Muscle of leg (tissue), 11 donors: ENCODE measurements around the gene FIGLA. TPM values are rescaled to one million over a fixed set of nuclear protein-coding genes. Genes with fewer than 3 reads are reported as not detected.
"Not testable (repeated sequence)": the region's sequence is repeated elsewhere in the genome, so short reads cannot be mapped to it uniquely, and the experiment has no call there.

Experiments
- DNase-seq: peaks from one replicate; pipeline ENCODE4 v3.0.0; 2013
- H3K27ac ChIP-seq: one replicate; pipeline ENCODE4 v1.5.1; 2013; ENCODE audit warnings: mild to moderate bottlenecking, low read length, control low read depth
- H3K27me3 ChIP-seq: one replicate; pipeline ENCODE4 v1.6.1; 2013; ENCODE audit warnings: low read length; ENCODE audit not compliant: control insufficient read depth, insufficient read depth
- H3K36me3 ChIP-seq: one replicate; pipeline ENCODE4 v1.6.1; 2013; ENCODE audit warnings: low read length; ENCODE audit not compliant: control insufficient read depth, insufficient read depth
- H3K4me1 ChIP-seq: one replicate; pipeline ENCODE4 v1.6.1; 2013; ENCODE audit warnings: low read length; ENCODE audit not compliant: control insufficient read depth, insufficient read depth
- H3K4me3 ChIP-seq: one replicate; pipeline ENCODE4 v1.5.1; 2013; ENCODE audit warnings: low read length, control low read depth
- H3K9me3 ChIP-seq: replicated peaks from 2 replicates; pipeline ENCODE4 v1.6.1; 2013; ENCODE audit warnings: low read depth, low read length; ENCODE audit not compliant: control insufficient read depth
- WGBS: methylation state at CpG from one replicate; pipeline ENCODE4 v1.1.5; 2013; ENCODE audit warnings: missing lambda C conversion rate; ENCODE audit not compliant: insufficient coverage; 5-methylcytosine and 5-hydroxymethylcytosine counted together
- polyA plus RNA-seq, 8 donors: library from polyadenylated mRNA; unstranded; fragments of 120-200 nt; gene quantifications; one replicate each; pipeline versions ENCODE4 v1.2.1 to v1.2.3, GENCODE V29; 2013; ENCODE audit warnings: inconsistent platforms in 1 of 8, low replicate concordance in 1 of 8; ENCODE audit not compliant: insufficient read length in 8 of 8, insufficient read depth in 1 of 8
- total RNA-seq: library from RNA; stranded (reverse); fragments of 120-200 nt; gene quantifications from one replicate; pipeline ENCODE4 v1.2.4, GENCODE V29; 2013

The FIGLA gene
- total and polyA plus RNA-seq, 9 donors = not detected

DNA sequence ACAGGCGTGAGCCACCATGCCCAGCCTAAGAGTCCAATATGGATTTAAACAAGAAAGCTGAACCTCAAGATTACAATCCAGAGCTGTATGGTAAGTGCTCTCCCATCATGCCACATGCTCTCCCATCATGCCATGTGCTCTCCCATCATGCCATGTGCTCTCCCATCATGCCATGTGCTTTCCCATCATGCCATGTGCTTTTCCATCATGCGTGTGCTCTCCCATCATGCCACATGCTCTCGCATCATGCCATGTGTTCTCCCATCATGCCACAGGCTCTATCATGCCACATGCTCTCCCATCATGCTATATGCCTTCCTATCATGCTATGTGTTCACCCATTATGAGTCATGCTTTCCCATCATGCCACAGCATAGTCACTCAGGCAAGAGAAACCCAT lies 43.2 kb downstream of the FIGLA start:
- H3K27ac ChIP-seq = no peak overlapping the region
- H3K36me3 ChIP-seq = no peaks in the 10 kb centered on the region
- DNase-seq = no peak
- H3K4me3 ChIP-seq = no peak overlapping the region
- WGBS = 100% methylated on average over 2 of the region's 3 CpGs
- H3K9me3 ChIP-seq = no peaks in the 10 kb centered on the region
- peaks cover 2% of the 10 kb centered on the region for H3K27me3 ChIP-seq
- peaks cover 4% of the 10 kb centered on the region for H3K4me1 ChIP-seq

DNA sequence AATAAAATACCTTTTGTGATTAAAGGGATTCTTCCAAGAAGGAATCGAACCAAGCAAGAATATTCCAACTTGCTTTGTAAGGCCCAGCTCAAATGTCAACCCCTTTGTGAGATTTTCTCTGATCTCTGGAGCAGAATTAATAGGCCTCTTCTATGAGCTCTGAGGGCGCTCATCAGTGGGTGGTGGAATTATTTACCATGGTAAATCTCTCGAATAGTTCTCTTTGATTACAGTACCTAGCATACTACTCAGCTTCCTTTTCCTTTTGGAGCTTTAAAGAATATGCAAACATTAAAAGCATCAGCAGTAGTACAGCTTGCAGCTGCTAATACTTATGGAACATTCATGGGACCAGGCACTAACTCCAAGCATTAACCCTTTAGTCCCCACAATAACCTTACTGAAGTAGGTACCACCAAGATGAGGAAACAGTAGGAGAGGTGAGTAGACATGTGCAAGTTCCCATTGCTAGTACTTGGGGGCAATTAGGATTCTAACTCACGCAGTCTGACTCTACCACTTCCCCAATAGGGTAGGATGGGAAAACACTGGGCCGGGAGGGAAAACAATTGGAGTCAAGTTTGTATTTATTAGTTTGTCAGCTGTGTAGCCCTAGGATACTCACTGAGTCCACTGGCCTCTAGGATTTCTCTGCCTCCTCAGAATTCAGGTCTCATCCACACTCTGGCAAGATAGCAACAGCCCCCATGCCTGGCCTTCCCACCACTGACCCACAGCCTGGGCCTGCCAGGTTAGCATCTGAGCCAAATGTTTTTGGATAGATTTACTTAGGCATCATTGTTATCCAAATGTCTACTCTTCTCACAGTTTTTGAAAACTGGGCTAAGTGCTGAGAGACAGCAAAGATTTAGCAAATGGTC lies 44.1 kb downstream of the FIGLA start:
- H3K9me3 ChIP-seq = no peaks in the 10 kb centered on the region

DNA sequence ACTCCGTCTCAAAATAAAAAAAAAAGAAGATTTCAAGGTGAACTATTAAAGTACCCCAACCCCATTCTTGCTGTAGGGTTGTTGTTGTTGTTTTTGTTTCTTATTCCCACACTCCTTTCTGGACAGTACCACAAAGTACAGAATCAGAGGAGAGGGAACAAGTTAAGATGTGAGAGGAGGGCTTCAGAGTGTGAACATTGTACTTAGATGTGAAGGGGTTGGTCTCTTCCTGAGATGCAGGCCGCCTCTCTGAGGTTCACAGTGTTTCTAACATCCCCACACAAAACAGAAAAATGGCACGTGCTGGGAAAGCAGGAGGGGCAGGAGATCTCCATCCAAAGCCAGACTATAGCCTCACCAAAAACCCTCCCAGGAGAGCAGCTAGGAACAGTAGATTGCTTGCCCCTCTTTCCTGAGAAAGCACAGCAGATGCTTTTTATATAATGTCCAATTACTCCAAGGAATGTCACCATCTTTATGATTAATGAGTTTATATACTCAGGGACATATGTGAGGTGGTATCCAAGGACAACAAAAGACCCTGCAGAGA lies 45.1 kb downstream of the FIGLA start:
- Histone ChIP-seq H3K36me3 (no peaks in the 10 kb centered on the region), H3K9me3 (no peaks in the 10 kb centered on the region), H3K4me1 (peaks cover 4% of the 10 kb centered on the region), H3K4me3 (no peak overlapping the region), H3K27me3 (peaks cover 2% of the 10 kb centered on the region), H3K27ac (no peak overlapping the region)
- WGBS = no CpG with 5 or more reads among the region's 3 CpGs
- peak; percentile 28 for DNase-seq

More for the DNA sequence above, 44.1 kb downstream of the FIGLA start:
- WGBS = no CpG with 5 or more reads among the region's 5 CpGs
- Histone ChIP-seq H3K27me3 (peaks cover 2% of the 10 kb centered on the region), H3K4me3 (no peak overlapping the region), H3K36me3 (no peaks in the 10 kb centered on the region), H3K4me1 (peaks cover 4% of the 10 kb centered on the region), H3K27ac (no peak overlapping the region)
- DNase-seq = peak; percentile 41

DNA sequence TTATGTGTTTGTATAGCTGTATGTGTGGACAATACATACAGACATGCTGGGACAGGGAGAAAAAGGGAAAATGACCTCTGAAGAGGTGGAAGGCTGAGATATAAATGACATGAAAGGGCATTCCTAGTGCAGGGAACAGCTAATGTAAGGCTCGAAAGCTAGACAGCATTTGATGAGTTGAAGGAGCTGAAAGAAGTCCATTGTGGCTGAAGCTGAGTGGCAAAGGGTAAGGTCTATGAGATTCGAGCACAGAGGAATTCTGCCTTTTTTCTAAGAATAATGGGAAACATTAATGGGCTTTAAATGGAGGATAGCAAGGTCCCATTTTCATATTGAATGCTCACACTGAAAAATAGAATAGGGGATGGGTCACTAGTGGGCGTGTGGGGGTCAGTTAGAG lies 46.0 kb downstream of the FIGLA start:
- Histone ChIP-seq H3K9me3 (no peaks in the 10 kb centered on the region), H3K4me1 (peaks cover 4% of the 10 kb centered on the region), H3K36me3 (no peaks in the 10 kb centered on the region), H3K27ac (no peak overlapping the region), H3K27me3 (no peaks in the 10 kb centered on the region), H3K4me3 (no peak overlapping the region)
- 86% methylated on average over 1 of the region's 3 CpGs for WGBS
- no peak for DNase-seq

DNA sequence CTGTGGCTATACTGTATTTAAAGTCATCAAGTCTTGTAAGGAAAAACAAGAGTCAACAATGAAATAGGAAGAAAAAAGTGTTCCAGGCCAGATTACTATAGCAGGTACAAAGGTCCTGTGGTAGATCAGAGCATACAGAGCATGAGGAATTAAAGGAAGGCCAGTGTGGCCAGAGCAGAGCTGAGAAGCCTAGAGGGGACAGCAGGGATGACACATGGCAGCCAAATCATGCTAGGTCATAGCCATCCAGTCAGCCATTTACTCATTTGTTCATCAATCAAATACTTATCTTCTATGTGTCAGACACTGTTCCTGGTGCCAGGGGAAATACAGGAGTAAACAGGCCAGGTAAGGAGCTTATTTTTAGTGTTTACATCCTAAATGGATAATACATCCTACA lies 46.8 kb downstream of the FIGLA start:
- DNase-seq = no peak
- Histone ChIP-seq H3K9me3 (no peaks in the 10 kb centered on the region), H3K27me3 (no peaks in the 10 kb centered on the region), H3K27ac (no peak overlapping the region), H3K4me1 (peaks cover 4% of the 10 kb centered on the region), H3K4me3 (no peak overlapping the region), H3K36me3 (no peaks in the 10 kb centered on the region)

DNA sequence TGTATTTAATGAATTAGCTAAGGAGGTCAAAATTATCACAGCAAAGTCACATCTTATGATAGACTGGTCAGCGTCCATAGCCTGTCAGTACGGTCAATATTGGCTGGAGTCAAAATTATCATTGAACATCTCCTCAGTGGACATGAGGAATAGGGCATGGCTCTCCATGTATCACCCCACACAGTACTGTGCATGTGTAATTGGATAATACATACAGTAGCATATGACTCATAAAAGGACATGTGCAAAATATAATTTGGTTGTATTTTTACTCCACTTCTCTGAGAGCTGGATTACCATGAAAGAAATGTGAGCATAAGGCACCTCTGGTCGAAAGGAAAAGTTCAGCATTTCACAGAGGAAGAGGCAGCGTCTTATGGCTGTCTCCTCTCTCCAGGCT lies 47.4 kb downstream of the FIGLA start:
- H3K4me3 ChIP-seq = no peak overlapping the region
- no peak overlapping the region for H3K27ac ChIP-seq
- no peaks in the 10 kb centered on the region for H3K36me3 ChIP-seq
- DNase-seq = no peak
- no peaks in the 10 kb centered on the region for H3K27me3 ChIP-seq
- H3K4me1 ChIP-seq = peaks cover 4% of the 10 kb centered on the region
- WGBS = no CpG with 5 or more reads among the region's 4 CpGs
- H3K9me3 ChIP-seq = no peaks in the 10 kb centered on the region

DNA sequence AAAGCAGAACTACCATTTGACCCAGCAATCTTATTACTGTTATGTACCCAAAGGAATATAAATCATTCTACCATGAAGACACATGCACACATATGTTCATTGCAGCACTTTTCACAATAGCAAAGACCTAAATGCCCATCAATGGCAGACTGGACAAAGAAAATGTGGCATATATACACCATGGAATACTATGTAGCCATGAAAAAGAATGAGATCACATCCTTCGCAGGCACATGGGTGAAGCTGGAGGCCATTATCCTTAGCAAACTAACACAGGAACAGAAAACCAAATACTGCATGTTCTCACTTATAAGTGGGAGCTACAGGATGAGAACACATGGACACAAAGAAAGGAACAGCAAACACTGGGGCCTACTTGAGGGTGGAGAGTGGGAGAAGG lies 51.0 kb downstream of the FIGLA start:
- H3K27ac ChIP-seq = not testable (repeated sequence)
- no CpG with 5 or more reads among the region's 1 CpG for WGBS

DNA sequence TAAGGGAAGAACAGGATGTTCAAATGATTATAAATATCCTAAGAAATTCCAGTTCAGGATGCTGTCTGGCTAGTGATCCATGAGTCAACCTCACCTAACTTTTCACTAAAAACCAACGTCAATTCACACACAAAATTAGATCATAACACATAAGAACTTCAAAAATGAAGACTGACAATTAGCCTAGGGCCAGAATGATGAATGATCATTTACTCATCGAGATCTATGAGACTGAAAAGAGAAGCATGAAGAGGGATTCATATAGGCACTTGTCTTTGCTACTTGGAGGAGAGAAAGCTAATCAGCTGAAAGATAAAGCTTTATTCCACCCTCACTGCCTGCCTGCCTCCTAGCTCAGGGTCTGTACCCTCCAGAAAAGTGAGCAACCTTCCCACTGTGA lies 52.3 kb downstream of the FIGLA start:
- no CpG with 5 or more reads among the region's 2 CpGs for WGBS
- H3K4me1 ChIP-seq = no peaks in the 10 kb centered on the region
- no peak overlapping the region for H3K27ac ChIP-seq
- no peaks in the 10 kb centered on the region for H3K36me3 ChIP-seq
- DNase-seq = no peak
- peaks cover 13% of the 10 kb centered on the region for H3K27me3 ChIP-seq
- no peaks in the 10 kb centered on the region for H3K9me3 ChIP-seq
- no peak overlapping the region for H3K4me3 ChIP-seq

More for the DNA sequence above, 51.0 kb downstream of the FIGLA start:
- not testable (repeated sequence) for H3K4me1 ChIP-seq, H3K36me3 ChIP-seq, H3K9me3 ChIP-seq, DNase-seq, H3K27me3 ChIP-seq, H3K4me3 ChIP-seq

DNA sequence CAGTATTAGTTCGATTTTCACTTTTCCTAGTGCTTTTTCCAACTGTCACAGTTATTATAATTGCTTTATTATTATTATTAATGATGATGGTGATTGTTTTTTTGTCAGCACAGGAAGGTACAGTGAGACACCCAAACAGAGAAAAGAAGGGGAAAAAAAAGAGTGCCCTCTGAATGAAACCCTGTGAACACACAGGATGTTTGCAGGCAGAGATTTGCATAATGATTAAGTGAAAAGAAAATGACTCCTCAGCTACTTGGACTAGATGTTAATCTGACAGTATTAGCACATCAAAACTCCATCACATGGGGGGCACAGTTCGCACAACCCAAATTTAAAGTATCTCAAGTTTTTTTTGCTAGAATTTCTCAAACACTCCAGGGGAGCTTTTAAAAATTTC lies 55.4 kb downstream of the FIGLA start:
- peaks cover 4% of the 10 kb centered on the region for H3K4me1 ChIP-seq
- no peaks in the 10 kb centered on the region for H3K9me3 ChIP-seq
- WGBS = 100% methylated on average over 1 of the region's 2 CpGs
- H3K4me3 ChIP-seq = no peak overlapping the region
- no peak for DNase-seq
- no peak overlapping the region for H3K27ac ChIP-seq
- peaks cover 18% of the 10 kb centered on the region for H3K27me3 ChIP-seq
- H3K36me3 ChIP-seq = no peaks in the 10 kb centered on the region

DNA sequence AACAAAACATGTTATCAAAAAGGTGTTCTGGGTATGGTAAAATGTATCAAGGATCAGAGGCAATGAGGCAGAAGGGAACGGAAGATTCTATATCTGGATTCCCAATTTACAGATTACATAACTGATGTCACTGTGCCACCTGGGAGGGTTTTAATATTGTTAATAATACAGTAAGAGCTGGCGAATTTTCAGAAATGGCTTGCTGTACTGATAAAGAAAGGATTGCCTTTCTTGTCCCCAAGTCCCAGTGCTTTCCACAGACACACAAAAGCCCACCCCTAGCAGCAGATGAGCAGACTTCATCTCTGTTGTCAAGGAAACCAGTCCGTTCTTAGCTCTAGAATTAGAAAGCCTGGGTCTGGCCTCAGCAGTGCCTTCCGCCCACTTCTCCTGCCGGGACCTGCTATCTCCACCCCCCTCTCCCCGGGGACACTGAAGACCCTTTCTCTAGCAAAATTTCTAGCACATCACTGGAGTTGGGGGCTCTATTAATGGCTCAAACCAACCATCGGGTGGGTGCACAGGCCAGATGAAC lies 56.7 kb downstream of the FIGLA start:
- Histone ChIP-seq H3K27me3 (peaks cover 18% of the 10 kb centered on the region), H3K9me3 (no peaks in the 10 kb centered on the region), H3K27ac (no peak overlapping the region), H3K36me3 (no peaks in the 10 kb centered on the region), H3K4me3 (no peak overlapping the region), H3K4me1 (peaks cover 4% of the 10 kb centered on the region)
- no peak for DNase-seq
- 30% methylated on average over 2 of the region's 7 CpGs for WGBS
